Measurements from ENCODE around the gene PAFAH2. TPM values are rescaled to one million over a fixed set of nuclear protein-coding genes. Genes with fewer than 3 reads are reported as not detected.
A peak's percentile ranks its signal among the peaks of the same experiment; 100 is the strongest.

Gene PAFAH2
- total and polyA plus RNA-seq, 2 of the 13 experiments (the other 11 are each of a cell fraction or from before 2014, with no cell fraction given) = 6.9 to 9.4 TPM

DNA sequence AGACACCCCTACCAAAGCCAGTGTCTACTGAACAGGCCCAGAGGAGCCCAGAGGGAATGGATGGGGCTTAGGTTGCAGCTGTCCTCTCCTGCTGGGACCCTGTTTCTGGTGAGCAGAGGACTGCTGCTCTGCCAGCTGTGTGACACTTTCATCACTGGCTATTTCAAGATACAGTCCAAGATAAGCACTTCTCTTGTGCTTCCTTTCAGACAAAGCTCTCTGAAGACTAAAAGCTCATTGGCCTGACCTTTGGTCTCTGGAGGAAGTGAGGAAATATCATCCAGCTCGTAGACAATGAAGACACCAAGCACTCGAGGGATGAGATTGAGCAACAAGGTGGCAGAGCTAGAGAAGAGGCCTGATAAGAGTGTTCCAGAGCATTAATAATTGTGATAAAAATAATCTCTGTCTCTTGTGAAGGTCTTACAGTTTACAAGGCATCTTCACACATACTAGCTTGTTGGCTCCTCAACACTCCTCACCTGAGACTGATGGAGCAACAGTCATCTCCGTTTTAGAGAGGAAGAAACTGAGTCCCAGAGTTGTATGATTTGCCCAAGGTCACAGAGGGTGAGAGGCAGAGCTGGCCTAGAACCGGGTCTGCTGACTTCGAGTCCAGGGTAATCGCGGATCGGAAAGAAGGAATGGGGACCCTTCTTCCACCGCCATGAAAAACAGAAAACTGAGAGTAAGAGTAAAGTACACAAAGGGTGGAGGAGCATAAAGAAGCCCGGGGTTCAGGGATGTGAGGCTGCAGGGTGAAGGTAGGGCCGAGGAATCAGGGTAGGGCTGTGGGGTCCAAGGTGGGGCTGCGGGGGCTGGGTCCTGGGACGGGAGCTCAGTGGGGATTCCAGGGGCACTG lies 666 bp downstream of the PAFAH2 start (continued):
- no peak for TF ChIP-seq ZNF407 (CRISPR knock-in tag; IDR thresholded peaks at IDR 0.05; ENCODE audit: not compliant biosample characterization)
- no peak for TF ChIP-seq AHDC1 (CRISPR knock-in tag; IDR thresholded peaks at IDR 0.05; ENCODE audit: borderline replicate concordance)
- no peak for TF ChIP-seq ZBTB1 (CRISPR knock-in tag; IDR thresholded peaks at IDR 0.05; ENCODE audit: borderline replicate concordance)
- TF ChIP-seq MXD4 (CRISPR knock-in tag; IDR thresholded peaks at IDR 0.05) = no peak
- TF ChIP-seq NFYC (CRISPR knock-in tag; IDR thresholded peaks at IDR 0.05) = no peak
- no peak for TF ChIP-seq MAF1 (CRISPR knock-in tag; IDR thresholded peaks at IDR 0.05; ENCODE audit: borderline replicate concordance)
- no peak for TF ChIP-seq SP2 (CRISPR knock-in tag; IDR thresholded peaks at IDR 0.05)
- no peak for TF ChIP-seq MBD4 (IDR thresholded peaks at IDR 0.05; ENCODE audit: borderline replicate concordance, low read length)
- peak; percentile 94 for TF ChIP-seq HNF4A (CRISPR knock-in tag; IDR thresholded peaks at IDR 0.05)
- TF ChIP-seq ZNF670 (CRISPR knock-in tag; IDR thresholded peaks at IDR 0.05; ENCODE audit: borderline replicate concordance) = no peak
- peak; percentile 33 for TF ChIP-seq ASH2L (IDR thresholded peaks at IDR 0.05; ENCODE audit: insufficient read length, low read depth, low read length)
- TF ChIP-seq RBAK (CRISPR knock-in tag; IDR thresholded peaks at IDR 0.05) = no peak
- TF ChIP-seq ZMYM3 (CRISPR knock-in tag; IDR thresholded peaks at IDR 0.05) = no peak
- TF ChIP-seq, protein P1, sequence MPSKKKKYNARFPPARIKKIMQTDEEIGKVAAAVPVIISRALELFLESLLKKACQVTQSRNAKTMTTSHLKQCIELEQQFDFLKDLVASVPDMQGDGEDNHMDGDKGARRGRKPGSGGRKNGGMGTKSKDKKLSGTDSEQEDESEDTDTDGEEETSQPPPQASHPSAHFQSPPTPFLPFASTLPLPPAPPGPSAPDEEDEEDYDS (CRISPR knock-in tag; IDR thresholded peaks at IDR 0.05) = peak; percentile 39; the same call in 1 of the 2 replicates
